ENCODE results near the gene SPDYE2. TPM values are rescaled to one million over a fixed set of nuclear protein-coding genes. Genes with fewer than 3 reads are reported as not detected.
"Not testable (repeated sequence)": the region's sequence is repeated elsewhere in the genome, so short reads cannot be mapped to it uniquely, and the experiment has no call there.

SPDYE2 gene
- total and polyA plus RNA-seq, 4 donors = 0.14 to 0.34 (median 0.23) TPM; not detected in 1

GRCh38 chr7:102577315-102578240, 26.6 kb downstream of the SPDYE2 start:
- DNase-seq = not testable (repeated sequence)

DNA sequence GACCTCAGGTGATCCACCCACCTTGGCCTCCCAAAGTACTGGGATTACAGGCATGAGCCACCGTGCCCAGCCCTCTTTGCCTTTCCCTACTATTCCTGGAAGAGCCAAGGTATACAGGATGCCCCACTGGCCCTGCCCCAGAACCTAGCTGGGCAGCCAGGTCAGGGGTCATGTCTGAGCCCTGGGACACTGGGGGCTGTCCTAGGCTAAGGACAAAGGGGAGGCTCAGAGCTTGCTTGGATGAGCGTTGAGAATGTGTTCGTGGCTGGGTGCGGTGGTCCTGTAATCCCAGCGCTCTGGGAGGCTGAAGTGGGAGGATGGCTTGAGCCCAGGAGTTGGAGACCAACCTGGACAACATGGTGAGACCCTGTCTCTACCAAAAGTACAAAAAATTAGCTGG, 27.5 kb downstream of the SPDYE2 start:
- DNase-seq; H3K9me3 ChIP-seq (ENCODE audit: control insufficient read depth in 4 of 4, insufficient read depth in 3 of 4, low read length in 3 of 4); H3K4me3 ChIP-seq; H3K36me3 ChIP-seq (ENCODE audit: control insufficient read depth in 4 of 4, insufficient read depth in 4 of 4, low read length in 4 of 4); ATAC-seq (ENCODE audit: insufficient read depth, low FRiP score); H3K9ac ChIP-seq (ENCODE audit: insufficient read depth in 1 of 2, low read length in 2 of 2); H3K27me3 ChIP-seq (ENCODE audit: control insufficient read depth in 3 of 3, insufficient read depth in 3 of 3, low read length in 2 of 3); H3K27ac ChIP-seq (ENCODE audit: low read depth in 1 of 2, low read length in 1 of 2); H3K4me1 ChIP-seq (ENCODE audit: control insufficient read depth in 5 of 5, insufficient read depth in 5 of 5, low read length in 5 of 5): not testable (repeated sequence)
- 88% methylated on average over 5 of the region's 5 CpGs for WGBS, 2 donors

More at GRCh38 chr7:102577315-102578240, 26.6 kb downstream of the SPDYE2 start:
- not testable (repeated sequence) for H3K27me3 ChIP-seq (ENCODE audit: control insufficient read depth in 3 of 3, insufficient read depth in 3 of 3, low read length in 2 of 3); H3K27ac ChIP-seq (ENCODE audit: low read depth in 1 of 2, low read length in 1 of 2); ATAC-seq (ENCODE audit: insufficient read depth, low FRiP score); H3K4me3 ChIP-seq; H3K36me3 ChIP-seq (ENCODE audit: control insufficient read depth in 4 of 4, insufficient read depth in 4 of 4, low read length in 4 of 4); H3K4me1 ChIP-seq (ENCODE audit: control insufficient read depth in 5 of 5, insufficient read depth in 5 of 5, low read length in 5 of 5); H3K9ac ChIP-seq (ENCODE audit: insufficient read depth in 1 of 2, low read length in 2 of 2); H3K9me3 ChIP-seq (ENCODE audit: control insufficient read depth in 4 of 4, insufficient read depth in 3 of 4, low read length in 3 of 4)
- 76 to 86% methylated on average over 6 of the region's 7 CpGs for WGBS, 2 donors

GRCh38 chr7:102581722-102582121, 30.7 kb downstream of the SPDYE2 start:
- not testable (repeated sequence) for H3K4me3 ChIP-seq; H3K36me3 ChIP-seq (ENCODE audit: control insufficient read depth in 4 of 4, insufficient read depth in 4 of 4, low read length in 4 of 4); H3K27me3 ChIP-seq (ENCODE audit: control insufficient read depth in 3 of 3, insufficient read depth in 3 of 3, low read length in 2 of 3); H3K4me1 ChIP-seq (ENCODE audit: control insufficient read depth in 5 of 5, insufficient read depth in 5 of 5, low read length in 5 of 5); ATAC-seq (ENCODE audit: insufficient read depth, low FRiP score); H3K9me3 ChIP-seq (ENCODE audit: control insufficient read depth in 4 of 4, insufficient read depth in 3 of 4, low read length in 3 of 4); DNase-seq; H3K27ac ChIP-seq (ENCODE audit: low read depth in 1 of 2, low read length in 1 of 2); H3K9ac ChIP-seq (ENCODE audit: insufficient read depth in 1 of 2, low read length in 2 of 2)
- no CpG with 5 or more reads among the region's 5 CpGs for WGBS, 2 donors

DNA sequence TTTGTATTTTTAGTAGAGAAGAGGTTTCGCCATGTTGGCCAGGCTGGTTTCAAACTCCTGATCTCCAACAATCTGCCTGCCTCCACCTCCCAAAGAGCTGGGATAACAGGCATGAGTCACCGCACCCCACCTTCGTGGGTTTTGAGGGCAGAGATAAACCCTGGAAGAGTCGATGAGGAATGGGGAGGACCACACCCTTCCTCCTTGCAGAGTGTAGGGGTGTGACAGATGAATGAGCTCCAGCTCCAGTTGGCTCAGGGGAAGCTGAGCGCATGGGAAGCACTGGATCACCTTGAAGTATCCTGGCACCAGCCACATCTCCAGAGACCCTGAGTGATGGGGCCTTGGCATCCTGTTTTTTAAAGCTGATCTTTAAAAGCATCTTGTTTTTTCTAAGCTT, 32.5 kb downstream of the SPDYE2 start:
- not testable (repeated sequence) for H3K4me3 ChIP-seq; H3K27me3 ChIP-seq (ENCODE audit: control insufficient read depth in 3 of 3, insufficient read depth in 3 of 3, low read length in 2 of 3); H3K9ac ChIP-seq (ENCODE audit: insufficient read depth in 1 of 2, low read length in 2 of 2); H3K36me3 ChIP-seq (ENCODE audit: control insufficient read depth in 4 of 4, insufficient read depth in 4 of 4, low read length in 4 of 4); DNase-seq; H3K27ac ChIP-seq (ENCODE audit: low read depth in 1 of 2, low read length in 1 of 2); H3K9me3 ChIP-seq (ENCODE audit: control insufficient read depth in 4 of 4, insufficient read depth in 3 of 4, low read length in 3 of 4); H3K4me1 ChIP-seq (ENCODE audit: control insufficient read depth in 5 of 5, insufficient read depth in 5 of 5, low read length in 5 of 5); ATAC-seq (ENCODE audit: insufficient read depth, low FRiP score)
- WGBS, 2 donors = no CpG with 5 or more reads among the region's 5 CpGs

DNA sequence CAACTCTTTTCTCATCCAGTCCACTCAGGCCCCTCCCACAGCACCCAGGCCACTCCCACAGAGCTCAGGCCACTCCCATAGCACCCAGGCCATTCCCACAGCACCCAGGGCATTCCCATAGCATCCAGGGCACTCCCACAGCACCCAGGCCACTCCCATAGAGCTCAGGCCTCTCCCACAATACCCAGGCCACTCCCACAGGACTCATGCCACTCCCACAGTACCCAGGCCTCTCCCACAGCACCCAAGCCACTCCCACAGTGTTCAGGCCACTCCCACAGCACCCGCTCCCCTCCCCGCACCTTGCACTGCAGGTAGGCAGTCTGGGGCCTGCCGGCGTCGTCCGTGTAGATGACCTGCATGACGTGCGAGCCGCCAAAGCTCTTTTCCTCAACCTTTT, 38.8 kb downstream of the SPDYE2 start:
- no CpG with 5 or more reads among the region's 9 CpGs for WGBS, 2 donors
- not testable (repeated sequence) for DNase-seq
- ATAC-seq (ENCODE audit: insufficient read depth, low FRiP score) = peak; percentile 64

GRCh38 chr7:102592477-102593019, 41.5 kb downstream of the SPDYE2 start:
- DNase-seq; H3K27ac ChIP-seq (ENCODE audit: low read depth in 1 of 2, low read length in 1 of 2); H3K4me3 ChIP-seq; H3K9me3 ChIP-seq (ENCODE audit: control insufficient read depth in 4 of 4, insufficient read depth in 3 of 4, low read length in 3 of 4); H3K36me3 ChIP-seq (ENCODE audit: control insufficient read depth in 4 of 4, insufficient read depth in 4 of 4, low read length in 4 of 4); H3K27me3 ChIP-seq (ENCODE audit: control insufficient read depth in 3 of 3, insufficient read depth in 3 of 3, low read length in 2 of 3); H3K9ac ChIP-seq (ENCODE audit: insufficient read depth in 1 of 2, low read length in 2 of 2); H3K4me1 ChIP-seq (ENCODE audit: control insufficient read depth in 5 of 5, insufficient read depth in 5 of 5, low read length in 5 of 5): not testable (repeated sequence)
- peak; percentile 81 for ATAC-seq (ENCODE audit: insufficient read depth, low FRiP score)
- WGBS, 2 donors = 26 to 35% methylated on average over 6 of the region's 26 CpGs

More for the DNA sequence above, 38.8 kb downstream of the SPDYE2 start:
- not testable (repeated sequence) for H3K9me3 ChIP-seq (ENCODE audit: control insufficient read depth in 4 of 4, insufficient read depth in 3 of 4, low read length in 3 of 4); H3K4me3 ChIP-seq; H3K4me1 ChIP-seq (ENCODE audit: control insufficient read depth in 5 of 5, insufficient read depth in 5 of 5, low read length in 5 of 5); H3K36me3 ChIP-seq (ENCODE audit: control insufficient read depth in 4 of 4, insufficient read depth in 4 of 4, low read length in 4 of 4); H3K9ac ChIP-seq (ENCODE audit: insufficient read depth in 1 of 2, low read length in 2 of 2); H3K27me3 ChIP-seq (ENCODE audit: control insufficient read depth in 3 of 3, insufficient read depth in 3 of 3, low read length in 2 of 3); H3K27ac ChIP-seq (ENCODE audit: low read depth in 1 of 2, low read length in 1 of 2)

- not testable (repeated sequence) for H3K4me1 ChIP-seq (ENCODE audit: control insufficient read depth in 5 of 5, insufficient read depth in 5 of 5, low read length in 5 of 5); H3K27me3 ChIP-seq (ENCODE audit: control insufficient read depth in 3 of 3, insufficient read depth in 3 of 3, low read length in 2 of 3); H3K27ac ChIP-seq (ENCODE audit: low read depth in 1 of 2, low read length in 1 of 2); H3K36me3 ChIP-seq (ENCODE audit: control insufficient read depth in 4 of 4, insufficient read depth in 4 of 4, low read length in 4 of 4); H3K9ac ChIP-seq (ENCODE audit: insufficient read depth in 1 of 2, low read length in 2 of 2); DNase-seq; H3K4me3 ChIP-seq; H3K9me3 ChIP-seq (ENCODE audit: control insufficient read depth in 4 of 4, insufficient read depth in 3 of 4, low read length in 3 of 4)
- peak; percentile 16 for ATAC-seq (ENCODE audit: insufficient read depth, low FRiP score)
- WGBS, 2 donors = no CpG with 5 or more reads among the region's 68 CpGs
Measured at GRCh38 chr7:102593637-102594334, 42.8 kb downstream of the SPDYE2 start.

GRCh38 chr7:102596036-102596435, 45.0 kb downstream of the SPDYE2 start:
- H3K4me1 ChIP-seq (ENCODE audit: control insufficient read depth in 5 of 5, insufficient read depth in 5 of 5, low read length in 5 of 5); ATAC-seq (ENCODE audit: insufficient read depth, low FRiP score); DNase-seq; H3K27me3 ChIP-seq (ENCODE audit: control insufficient read depth in 3 of 3, insufficient read depth in 3 of 3, low read length in 2 of 3); H3K4me3 ChIP-seq; H3K36me3 ChIP-seq (ENCODE audit: control insufficient read depth in 4 of 4, insufficient read depth in 4 of 4, low read length in 4 of 4); H3K9ac ChIP-seq (ENCODE audit: insufficient read depth in 1 of 2, low read length in 2 of 2); H3K27ac ChIP-seq (ENCODE audit: low read depth in 1 of 2, low read length in 1 of 2); H3K9me3 ChIP-seq (ENCODE audit: control insufficient read depth in 4 of 4, insufficient read depth in 3 of 4, low read length in 3 of 4): not testable (repeated sequence)
- 69 to 83% methylated on average over 4 of the region's 10 CpGs for WGBS, 2 donors
